WTC11 (cell line): ENCODE results near the gene ITGB1BP2. TPM values are rescaled to one million over a fixed set of nuclear protein-coding genes. Genes with fewer than 3 reads are reported as not detected.
"Not testable (repeated sequence)": the region's sequence is repeated elsewhere in the genome, so short reads cannot be mapped to it uniquely, and the experiment has no call there.

Source experiments
- ATAC-seq: fragments of 200-7000 bp; cut with Tn5 transposase; 2 replicates; pipeline ENCODE4 v1.10.0; 2021; ENCODE audit warnings: mild to moderate bottlenecking, moderate library complexity
- CTCF ChIA-PET: fragments of 300-600 bp; sonication (Branson Sonifier 250); formaldehyde crosslinking; loops from one replicate; lab custom pipeline; 2021; ENCODE audit warnings: antibody characterized with exemption; lab: Charles Lee
- POLR2A ChIA-PET: fragments of 350-600 bp; sonication (Branson Sonifier 250); formaldehyde crosslinking; loops from one replicate; lab custom pipeline; 2021; ENCODE audit warnings: antibody characterized with exemption; lab: Charles Lee
- DNase-seq: peaks from one replicate; pipeline ENCODE4 v3.0.0; 2021; ENCODE audit warnings: low spot score
- H3K27ac Mint-ChIP-seq: 2 replicates; pipeline ENCODE4 v1.8.0; 2021; ENCODE audit warnings: mixed read lengths
- H3K27me3 Mint-ChIP-seq: 2 replicates; pipeline ENCODE4 v1.8.0; 2021; ENCODE audit warnings: low read depth, mild to moderate bottlenecking, moderate library complexity, mixed read lengths
- H3K36me3 Mint-ChIP-seq: 2 replicates; pipeline ENCODE4 v1.8.0; 2021; ENCODE audit warnings: mixed read lengths
- H3K4me1 Mint-ChIP-seq: 2 replicates; pipeline ENCODE4 v1.8.0; 2022; ENCODE audit warnings: mixed read lengths
- H3K4me3 Mint-ChIP-seq: 2 replicates; pipeline ENCODE4 v1.8.0; 2021; ENCODE audit warnings: mild to moderate bottlenecking, moderate library complexity, mixed read lengths
- H3K9me3 Mint-ChIP-seq: 2 replicates; pipeline ENCODE4 v1.8.0; 2021; ENCODE audit warnings: mixed read lengths
- ARID4B ChIP-seq: sonication (generic); formaldehyde crosslinking; IDR thresholded peaks from 2 replicates; pipeline ENCODE4 v1.8.0; 2023; ENCODE audit warnings: missing genetic modification reagents, mild to moderate bottlenecking, borderline replicate concordance
- CREB1 ChIP-seq: sonication (generic); formaldehyde crosslinking; IDR thresholded peaks from 2 replicates; pipeline ENCODE4 v1.8.0; 2023; ENCODE audit warnings: mild to moderate bottlenecking, missing genetic modification reagents
- EMX1 ChIP-seq: fragments of 250-450 bp; sonication (Bioruptor Pico); IDR thresholded peaks from 2 replicates; pipeline ENCODE4 v1.8.0; 2021; ENCODE audit warnings: mild to moderate bottlenecking
- FOXK1 ChIP-seq: sonication (generic); formaldehyde crosslinking; IDR thresholded peaks from 2 replicates; pipeline ENCODE4 v1.8.0; 2022; ENCODE audit warnings: mild to moderate bottlenecking, moderate library complexity, missing genetic modification reagents
- IRF1 ChIP-seq: sonication (generic); formaldehyde crosslinking; IDR thresholded peaks from 2 replicates; pipeline ENCODE4 v1.8.0; 2023; ENCODE audit warnings: missing genetic modification reagents
- NR2C2 ChIP-seq: sonication (generic); formaldehyde crosslinking; IDR thresholded peaks from 2 replicates; pipeline ENCODE4 v1.8.0; 2022; ENCODE audit warnings: mild to moderate bottlenecking, missing genetic modification reagents
- PRDM15 ChIP-seq: sonication (generic); formaldehyde crosslinking; IDR thresholded peaks from 2 replicates; pipeline ENCODE4 v1.8.0; 2022; ENCODE audit warnings: missing genetic modification reagents
- RELA ChIP-seq: sonication (generic); formaldehyde crosslinking; IDR thresholded peaks from 2 replicates; pipeline ENCODE4 v1.8.1; 2022; ENCODE audit warnings: missing genetic modification reagents, mild to moderate bottlenecking, borderline replicate concordance
- RORB ChIP-seq: fragments of 250-450 bp; sonication (Bioruptor Pico); IDR thresholded peaks from 2 replicates; pipeline ENCODE4 v1.9.0; 2021; ENCODE audit warnings: mild to moderate bottlenecking
- SMAD4 ChIP-seq: sonication (generic); formaldehyde crosslinking; IDR thresholded peaks from 2 replicates; pipeline ENCODE4 v1.8.0; 2022; ENCODE audit warnings: mild to moderate bottlenecking, missing genetic modification reagents
- SP1 ChIP-seq: sonication (generic); formaldehyde crosslinking; conservative IDR thresholded peaks from 2 replicates; pipeline ENCODE4 v1.8.1; 2022; ENCODE audit warnings: missing genetic modification reagents
- TP53 ChIP-seq: sonication (generic); formaldehyde crosslinking; IDR thresholded peaks from 2 replicates; pipeline ENCODE4 v1.8.1; 2023; ENCODE audit warnings: mild to moderate bottlenecking, missing genetic modification reagents
- ZBTB21 ChIP-seq: sonication (generic); formaldehyde crosslinking; IDR thresholded peaks from 2 replicates; pipeline ENCODE4 v1.8.1; 2023; ENCODE audit warnings: mild to moderate bottlenecking, missing genetic modification reagents, borderline replicate concordance
- ZNF263 ChIP-seq: sonication (generic); formaldehyde crosslinking; IDR thresholded peaks from 2 replicates; pipeline ENCODE4 v1.8.1; 2022; ENCODE audit warnings: low read depth, mild to moderate bottlenecking, moderate library complexity, missing genetic modification reagents
- ZNF512 ChIP-seq: sonication (generic); formaldehyde crosslinking; IDR thresholded peaks from 2 replicates; pipeline ENCODE4 v1.8.1; 2022; ENCODE audit warnings: missing genetic modification reagents, borderline replicate concordance
- total RNA-seq: library from RNA; stranded (reverse); gene quantifications from 3 replicates; pipeline ENCODE4 v1.2.3, GENCODE V29; 2021
- TF ChIP-seq, protein P1 (sequence below): sonication (generic); formaldehyde crosslinking; conservative IDR thresholded peaks from 2 replicates; pipeline ENCODE4 v1.8.1; 2023; ENCODE audit warnings: mild to moderate bottlenecking, low read depth, missing genetic modification reagents, moderate library complexity
- TF ChIP-seq, protein P2 (sequence below): sonication (generic); formaldehyde crosslinking; IDR thresholded peaks from 2 replicates; pipeline ENCODE4 v1.8.0; 2022; ENCODE audit warnings: mild to moderate bottlenecking, missing genetic modification reagents
- TF ChIP-seq, protein P3 (sequence below): fragments of 250-450 bp; sonication (Bioruptor Pico); IDR thresholded peaks from 2 replicates; pipeline ENCODE4 v1.9.0; 2021; ENCODE audit warnings: mild to moderate bottlenecking

ITGB1BP2 gene
- total RNA-seq, 1 experiment from 2014 or later, result 6.8 TPM

- TF ChIP-seq PRDM15 (CRISPR knock-in tag), result no peak
- TF ChIP-seq SMAD4 (CRISPR knock-in tag), result no peak
- TF ChIP-seq TP53 (CRISPR knock-in tag), result no peak
- TF ChIP-seq, protein P1, sequence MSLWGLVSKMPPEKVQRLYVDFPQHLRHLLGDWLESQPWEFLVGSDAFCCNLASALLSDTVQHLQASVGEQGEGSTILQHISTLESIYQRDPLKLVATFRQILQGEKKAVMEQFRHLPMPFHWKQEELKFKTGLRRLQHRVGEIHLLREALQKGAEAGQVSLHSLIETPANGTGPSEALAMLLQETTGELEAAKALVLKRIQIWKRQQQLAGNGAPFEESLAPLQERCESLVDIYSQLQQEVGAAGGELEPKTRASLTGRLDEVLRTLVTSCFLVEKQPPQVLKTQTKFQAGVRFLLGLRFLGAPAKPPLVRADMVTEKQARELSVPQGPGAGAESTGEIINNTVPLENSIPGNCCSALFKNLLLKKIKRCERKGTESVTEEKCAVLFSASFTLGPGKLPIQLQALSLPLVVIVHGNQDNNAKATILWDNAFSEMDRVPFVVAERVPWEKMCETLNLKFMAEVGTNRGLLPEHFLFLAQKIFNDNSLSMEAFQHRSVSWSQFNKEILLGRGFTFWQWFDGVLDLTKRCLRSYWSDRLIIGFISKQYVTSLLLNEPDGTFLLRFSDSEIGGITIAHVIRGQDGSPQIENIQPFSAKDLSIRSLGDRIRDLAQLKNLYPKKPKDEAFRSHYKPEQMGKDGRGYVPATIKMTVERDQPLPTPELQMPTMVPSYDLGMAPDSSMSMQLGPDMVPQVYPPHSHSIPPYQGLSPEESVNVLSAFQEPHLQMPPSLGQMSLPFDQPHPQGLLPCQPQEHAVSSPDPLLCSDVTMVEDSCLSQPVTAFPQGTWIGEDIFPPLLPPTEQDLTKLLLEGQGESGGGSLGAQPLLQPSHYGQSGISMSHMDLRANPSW, result no peak
- TF ChIP-seq FOXK1, result no peak
- TF ChIP-seq SP1, result no peak
- TF ChIP-seq IRF1 (CRISPR knock-in tag), result no peak
Measured at GRCh38 chrX:71320126-71320525, 18.6 kb downstream of the ITGB1BP2 start (continued).

DNA sequence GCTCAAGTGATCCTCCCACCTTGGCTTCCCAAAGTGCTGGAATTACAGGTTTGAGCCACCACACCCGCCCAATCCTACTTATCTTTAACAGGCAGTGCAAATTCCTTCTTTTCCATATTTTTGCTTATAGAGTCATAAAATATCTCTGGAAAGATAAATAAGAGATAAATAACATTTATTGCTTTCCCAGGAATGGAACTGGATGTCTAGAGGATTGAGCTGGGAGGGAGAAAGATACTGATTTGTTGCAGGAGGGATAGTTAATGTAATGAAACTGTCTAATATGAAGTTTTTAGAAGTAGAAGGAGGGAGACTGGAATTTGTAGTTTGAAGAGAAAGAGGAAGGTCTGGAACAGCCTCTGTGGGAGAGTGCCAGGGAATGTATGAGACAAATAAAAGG, 20.2 kb downstream of the ITGB1BP2 start:
- H3K27me3 Mint-ChIP-seq, result no peaks in the 10 kb centered on the region
- CTCF ChIA-PET, result no interaction called here
- no peak for DNase-seq
- no peak overlapping the region for H3K4me3 Mint-ChIP-seq
- TF ChIP-seq ARID4B (CRISPR knock-in tag) (no peak), NR2C2 (CRISPR knock-in tag) (no peak), CREB1 (CRISPR knock-in tag) (no peak), RORB (CRISPR knock-in tag) (no peak), RELA (CRISPR knock-in tag) (no peak), ZNF512 (CRISPR knock-in tag) (no peak), ZBTB21 (CRISPR knock-in tag) (no peak), EMX1 (CRISPR knock-in tag) (no peak), ZNF263 (CRISPR knock-in tag) (no peak)
- TF ChIP-seq, protein P2, sequence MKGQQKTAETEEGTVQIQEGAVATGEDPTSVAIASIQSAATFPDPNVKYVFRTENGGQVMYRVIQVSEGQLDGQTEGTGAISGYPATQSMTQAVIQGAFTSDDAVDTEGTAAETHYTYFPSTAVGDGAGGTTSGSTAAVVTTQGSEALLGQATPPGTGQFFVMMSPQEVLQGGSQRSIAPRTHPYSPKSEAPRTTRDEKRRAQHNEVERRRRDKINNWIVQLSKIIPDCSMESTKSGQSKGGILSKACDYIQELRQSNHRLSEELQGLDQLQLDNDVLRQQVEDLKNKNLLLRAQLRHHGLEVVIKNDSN (CRISPR knock-in tag), result no peak
- TF ChIP-seq, protein P3, sequence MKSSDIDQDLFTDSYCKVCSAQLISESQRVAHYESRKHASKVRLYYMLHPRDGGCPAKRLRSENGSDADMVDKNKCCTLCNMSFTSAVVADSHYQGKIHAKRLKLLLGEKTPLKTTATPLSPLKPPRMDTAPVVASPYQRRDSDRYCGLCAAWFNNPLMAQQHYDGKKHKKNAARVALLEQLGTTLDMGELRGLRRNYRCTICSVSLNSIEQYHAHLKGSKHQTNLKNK, result no peak
- no peak overlapping the region for H3K27ac Mint-ChIP-seq
- peaks cover 2% of the 10 kb centered on the region; the same call in 1 of the 2 replicates for H3K9me3 Mint-ChIP-seq
- POLR2A ChIA-PET, result no interaction called here
- no peaks in the 10 kb centered on the region for H3K4me1 Mint-ChIP-seq
- ATAC-seq, result no peak
- H3K36me3 Mint-ChIP-seq, result peaks cover 6% of the 10 kb centered on the region

GRCh38 chrX:71324452-71324851, 22.9 kb downstream of the ITGB1BP2 start:
- DNase-seq, CTCF ChIA-PET, H3K27ac Mint-ChIP-seq, ATAC-seq, H3K9me3 Mint-ChIP-seq, POLR2A ChIA-PET, H3K4me1 Mint-ChIP-seq, H3K4me3 Mint-ChIP-seq, H3K27me3 Mint-ChIP-seq: not testable (repeated sequence)
- peaks cover 12% of the 10 kb centered on the region for H3K36me3 Mint-ChIP-seq
